ENCODE results near the gene ZNF524. TPM values are rescaled to one million over a fixed set of nuclear protein-coding genes. Genes with fewer than 3 reads are reported as not detected.
"Not testable (repeated sequence)": the region's sequence is repeated elsewhere in the genome, so short reads cannot be mapped to it uniquely, and the experiment has no call there.

The ZNF524 gene
- total and polyA plus RNA-seq, 9 donors = 7.0 to 11.6 (median 9.3) TPM

GRCh38 chr19:55580628-55581144, 19.4 kb upstream of the ZNF524 start, which contains the start of gene ZNF579:
ZNF579 (minus strand) TSS chr19:55580848; CDS start chr19:55579639, 1,209 bp downstream.
- Histone ChIP-seq H3K4me1 (ENCODE audit: control insufficient read depth, insufficient read depth, low read length) (peaks cover 17% of the 10 kb centered on the region), H3K27ac (ENCODE audit: low read length) (peak within 1 kb of the TSS; percentile 94), H3K36me3 (ENCODE audit: control insufficient read depth, insufficient read depth, low read length) (peaks cover 21% of the 10 kb centered on the region), H3K9me3 (replicated peaks; ENCODE audit: control insufficient read depth, low read depth, low read length) (no peaks in the 10 kb centered on the region), H3K27me3 (ENCODE audit: control insufficient read depth, insufficient read depth, low read length) (no peaks in the 10 kb centered on the region), H3K4me3 (ENCODE audit: low read length) (peak within 1 kb of the TSS; percentile 95)
- DNase-seq = peak; percentile 96
- 0% methylated on average over 4 of the region's 24 CpGs for WGBS (ENCODE audit: insufficient coverage)

- 25% methylated on average over 8 of the region's 12 CpGs for WGBS (ENCODE audit: insufficient coverage)
- Histone ChIP-seq H3K9me3 (replicated peaks; ENCODE audit: control insufficient read depth, low read depth, low read length) (no peaks in the 10 kb centered on the region), H3K27me3 (ENCODE audit: control insufficient read depth, insufficient read depth, low read length) (no peaks in the 10 kb centered on the region), H3K4me1 (ENCODE audit: control insufficient read depth, insufficient read depth, low read length) (peaks cover 23% of the 10 kb centered on the region), H3K27ac (ENCODE audit: low read length) (peak overlapping the region; percentile 52), H3K4me3 (ENCODE audit: low read length) (peak overlapping the region; percentile 95), H3K36me3 (ENCODE audit: control insufficient read depth, insufficient read depth, low read length) (peaks cover 16% of the 10 kb centered on the region)
- DNase-seq = no peak
These were observed 18.8 kb upstream of the ZNF524 start for GRCh38 chr19:55581145-55581822.

DNA sequence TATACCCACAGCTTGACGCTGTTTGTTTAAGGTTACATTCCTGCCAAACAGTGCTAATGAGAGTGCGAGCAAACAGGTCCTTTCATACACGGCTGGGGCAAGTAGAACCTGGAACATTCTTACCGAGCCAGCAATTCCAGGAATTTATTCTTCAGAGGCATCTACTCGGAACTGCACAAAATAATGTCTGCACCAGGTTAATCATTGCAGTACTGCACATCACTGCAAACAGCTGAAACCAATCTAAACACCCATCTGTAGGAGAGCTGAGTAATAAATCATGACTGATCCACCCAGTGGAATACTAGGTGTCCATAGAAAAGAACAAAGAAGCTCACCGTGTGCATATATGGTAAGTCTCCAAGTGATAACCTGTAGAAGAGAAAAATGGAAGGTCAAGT, 18.3 kb upstream of the ZNF524 start:
- Histone ChIP-seq H3K4me3 (ENCODE audit: low read length) (no peak overlapping the region), H3K36me3 (ENCODE audit: control insufficient read depth, insufficient read depth, low read length) (peaks cover 13% of the 10 kb centered on the region), H3K27me3 (ENCODE audit: control insufficient read depth, insufficient read depth, low read length) (no peaks in the 10 kb centered on the region), H3K9me3 (replicated peaks; ENCODE audit: control insufficient read depth, low read depth, low read length) (no peaks in the 10 kb centered on the region), H3K4me1 (ENCODE audit: control insufficient read depth, insufficient read depth, low read length) (peaks cover 28% of the 10 kb centered on the region), H3K27ac (ENCODE audit: low read length) (no peak overlapping the region)
- 31% methylated on average over 5 of the region's 6 CpGs for WGBS (ENCODE audit: insufficient coverage)
- no peak for DNase-seq

DNA sequence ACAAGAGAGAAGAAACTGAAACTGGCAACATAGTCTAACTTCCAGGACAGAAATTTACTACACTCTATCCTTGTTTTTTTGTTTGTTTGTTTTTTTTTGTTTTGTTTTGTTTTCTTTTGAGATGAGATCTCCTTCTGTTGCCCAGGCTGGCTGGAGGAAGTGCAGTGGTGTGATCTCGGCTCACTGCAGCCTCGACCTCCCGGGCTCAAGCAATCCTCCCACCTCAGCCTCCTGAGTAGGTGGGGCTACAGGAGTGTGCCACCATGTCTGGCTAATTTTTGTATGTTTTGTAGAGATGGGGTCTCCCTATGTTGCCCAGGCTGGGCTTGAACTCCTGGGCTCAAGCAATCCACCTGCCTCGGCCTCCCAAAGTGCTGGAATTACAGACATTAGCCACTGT, 17.8 kb upstream of the ZNF524 start:
- H3K27ac ChIP-seq (ENCODE audit: low read length); H3K36me3 ChIP-seq (ENCODE audit: control insufficient read depth, insufficient read depth, low read length); H3K27me3 ChIP-seq (ENCODE audit: control insufficient read depth, insufficient read depth, low read length); H3K9me3 ChIP-seq (replicated peaks; ENCODE audit: control insufficient read depth, low read depth, low read length); DNase-seq; H3K4me3 ChIP-seq (ENCODE audit: low read length): not testable (repeated sequence)
- peaks cover 33% of the 10 kb centered on the region for H3K4me1 ChIP-seq (ENCODE audit: control insufficient read depth, insufficient read depth, low read length)
- WGBS (ENCODE audit: insufficient coverage) = 100% methylated on average over 1 of the region's 4 CpGs

DNA sequence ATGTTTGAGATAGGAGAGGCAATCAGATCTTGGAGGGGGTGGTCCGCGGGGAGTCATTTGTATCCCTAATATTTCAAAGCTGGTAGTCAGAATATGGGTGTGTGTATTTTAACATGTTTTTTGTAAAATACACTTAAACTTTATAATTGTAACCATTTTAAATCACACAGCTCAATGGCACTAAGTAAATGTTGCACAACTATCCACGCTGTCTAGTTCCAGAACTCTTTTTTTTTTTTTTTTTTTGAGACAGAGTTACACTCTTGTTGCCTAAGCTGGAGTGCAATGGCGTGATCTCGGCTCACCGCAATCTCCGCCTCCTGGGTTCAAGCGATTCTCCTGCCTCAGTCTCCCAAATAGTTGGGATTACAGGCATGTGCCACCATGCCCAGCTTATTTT, 16.2 kb upstream of the ZNF524 start:
- not testable (repeated sequence) for H3K9me3 ChIP-seq (replicated peaks; ENCODE audit: control insufficient read depth, low read depth, low read length); H3K27me3 ChIP-seq (ENCODE audit: control insufficient read depth, insufficient read depth, low read length); DNase-seq; H3K4me3 ChIP-seq (ENCODE audit: low read length); H3K36me3 ChIP-seq (ENCODE audit: control insufficient read depth, insufficient read depth, low read length); H3K27ac ChIP-seq (ENCODE audit: low read length)
- H3K4me1 ChIP-seq (ENCODE audit: control insufficient read depth, insufficient read depth, low read length) = peaks cover 35% of the 10 kb centered on the region
- no CpG with 5 or more reads among the region's 8 CpGs for WGBS (ENCODE audit: insufficient coverage)

DNA sequence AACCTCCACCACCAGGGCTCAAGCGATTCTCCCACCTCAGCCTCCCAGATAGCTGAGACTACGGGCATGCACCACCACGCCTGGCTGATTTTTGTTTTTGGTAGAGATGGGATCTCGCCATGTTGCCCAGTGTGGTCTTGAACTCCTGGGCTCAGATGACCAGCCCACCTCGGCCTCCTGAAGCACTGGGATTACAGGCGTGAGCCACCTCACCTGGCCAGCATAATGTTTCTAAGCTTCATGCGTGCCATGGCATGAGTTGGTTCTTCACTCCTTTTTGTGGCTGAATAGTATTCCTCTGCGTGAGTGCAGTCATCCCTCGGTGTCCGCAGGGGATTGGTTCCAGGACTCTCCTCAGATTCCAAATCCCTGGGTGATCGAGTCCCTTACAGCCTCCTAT, 15.2 kb upstream of the ZNF524 start:
- peak overlapping the region; percentile 73 for H3K27ac ChIP-seq (ENCODE audit: low read length)
- no peak overlapping the region for H3K4me3 ChIP-seq (ENCODE audit: low read length)
- peaks cover 33% of the 10 kb centered on the region for H3K4me1 ChIP-seq (ENCODE audit: control insufficient read depth, insufficient read depth, low read length)
- WGBS (ENCODE audit: insufficient coverage) = 96% methylated on average over 6 of the region's 11 CpGs
- no peak for DNase-seq
- H3K9me3 ChIP-seq (replicated peaks; ENCODE audit: control insufficient read depth, low read depth, low read length) = no peaks in the 10 kb centered on the region
- no peaks in the 10 kb centered on the region for H3K27me3 ChIP-seq (ENCODE audit: control insufficient read depth, insufficient read depth, low read length)
- H3K36me3 ChIP-seq (ENCODE audit: control insufficient read depth, insufficient read depth, low read length) = no peaks in the 10 kb centered on the region

GRCh38 chr19:55585658-55586339, 14.3 kb upstream of the ZNF524 start:
- peaks cover 33% of the 10 kb centered on the region for H3K4me1 ChIP-seq (ENCODE audit: control insufficient read depth, insufficient read depth, low read length)
- H3K9me3 ChIP-seq (replicated peaks; ENCODE audit: control insufficient read depth, low read depth, low read length) = no peaks in the 10 kb centered on the region
- peak overlapping the region; percentile 77 for H3K27ac ChIP-seq (ENCODE audit: low read length)
- H3K36me3 ChIP-seq (ENCODE audit: control insufficient read depth, insufficient read depth, low read length) = no peaks in the 10 kb centered on the region
- H3K4me3 ChIP-seq (ENCODE audit: low read length) = peak overlapping the region; percentile 23
- H3K27me3 ChIP-seq (ENCODE audit: control insufficient read depth, insufficient read depth, low read length) = no peaks in the 10 kb centered on the region
- DNase-seq = peak; percentile 94
- under 1% methylated on average over 28 of the region's 36 CpGs for whole genome bisulfite sequencing (ENCODE audit: insufficient coverage)

- H3K4me3 ChIP-seq (ENCODE audit: low read length) = peak overlapping the region; percentile 8
- H3K9me3 ChIP-seq (replicated peaks; ENCODE audit: control insufficient read depth, low read depth, low read length) = no peaks in the 10 kb centered on the region
- H3K36me3 ChIP-seq (ENCODE audit: control insufficient read depth, insufficient read depth, low read length) = peaks cover 9% of the 10 kb centered on the region
- DNase-seq = peak; percentile 94
- 2% methylated on average over 27 of the region's 40 CpGs for WGBS (ENCODE audit: insufficient coverage)
- no peaks in the 10 kb centered on the region for H3K27me3 ChIP-seq (ENCODE audit: control insufficient read depth, insufficient read depth, low read length)
- peaks cover 25% of the 10 kb centered on the region for H3K4me1 ChIP-seq (ENCODE audit: control insufficient read depth, insufficient read depth, low read length)
- peak overlapping the region; percentile 52 for H3K27ac ChIP-seq (ENCODE audit: low read length)
These were observed 13.0 kb upstream of the ZNF524 start for GRCh38 chr19:55586976-55587668.

- Histone ChIP-seq H3K27ac (ENCODE audit: low read length) (no peak overlapping the region), H3K27me3 (ENCODE audit: control insufficient read depth, insufficient read depth, low read length) (no peaks in the 10 kb centered on the region), H3K4me3 (ENCODE audit: low read length) (no peak overlapping the region), H3K4me1 (ENCODE audit: control insufficient read depth, insufficient read depth, low read length) (peaks cover 25% of the 10 kb centered on the region), H3K36me3 (ENCODE audit: control insufficient read depth, insufficient read depth, low read length) (peaks cover 18% of the 10 kb centered on the region), H3K9me3 (replicated peaks; ENCODE audit: control insufficient read depth, low read depth, low read length) (no peaks in the 10 kb centered on the region)
- 86% methylated on average over 8 of the region's 8 CpGs for WGBS (ENCODE audit: insufficient coverage)
- DNase-seq = no peak
These were observed 11.3 kb upstream of the ZNF524 start for GRCh38 chr19:55588738-55589137.

GRCh38 chr19:55590109-55590508, 10.0 kb upstream of the ZNF524 start:
- no peak overlapping the region for H3K4me3 ChIP-seq (ENCODE audit: low read length)
- H3K4me1 ChIP-seq (ENCODE audit: control insufficient read depth, insufficient read depth, low read length) = peaks cover 21% of the 10 kb centered on the region
- WGBS (ENCODE audit: insufficient coverage) = 8% methylated on average over 3 of the region's 7 CpGs
- no peaks in the 10 kb centered on the region for H3K27me3 ChIP-seq (ENCODE audit: control insufficient read depth, insufficient read depth, low read length)
- DNase-seq = no peak
- no peaks in the 10 kb centered on the region for H3K9me3 ChIP-seq (replicated peaks; ENCODE audit: control insufficient read depth, low read depth, low read length)
- H3K27ac ChIP-seq (ENCODE audit: low read length) = no peak overlapping the region
- peaks cover 28% of the 10 kb centered on the region for H3K36me3 ChIP-seq (ENCODE audit: control insufficient read depth, insufficient read depth, low read length)
